GM06990 (cell line): Measurements from ENCODE around the gene MKX.

Experiments
- DNase-seq: peaks from one replicate; pipeline ENCODE4 v3.0.0-alpha.2; 2011; ENCODE audit not compliant: insufficient read length; ENCODE audit errors: extremely low read depth
- H3K27me3 ChIP-seq: replicated peaks from 2 replicates; pipeline ENCODE4 v1.6.0; 2011; ENCODE audit warnings: low read length; ENCODE audit not compliant: control insufficient read depth, insufficient read depth
- H3K36me3 ChIP-seq: 2 replicates; pipeline ENCODE4 v1.5.1; 2011; ENCODE audit warnings: low read length; ENCODE audit not compliant: control insufficient read depth, insufficient read depth
- H3K4me3 ChIP-seq: replicated peaks from 2 replicates; pipeline ENCODE4 v1.5.1; 2011; ENCODE audit warnings: low read depth, mild to moderate bottlenecking, control low read depth, low read length
- CTCF ChIP-seq: IDR thresholded peaks from 2 replicates; pipeline ENCODE4 v1.5.1; 2011; ENCODE audit warnings: low read length, control low read depth, mild to moderate bottlenecking, inconsistent platforms; ENCODE audit not compliant: insufficient read depth, poor library complexity, severe bottlenecking

MKX gene

GRCh38 chr10:27671821-27672220, 73.8 kb downstream of the MKX start:
- Histone ChIP-seq H3K4me3 (no peak overlapping the region), H3K27me3 (no peaks in the 10 kb centered on the region; the same call in 1 of the 2 replicates), H3K36me3 (no peaks in the 10 kb centered on the region)
- no peak for DNase-seq
- no peak for TF ChIP-seq CTCF

- TF ChIP-seq CTCF, result no peak
- Histone ChIP-seq H3K4me3 (no peak overlapping the region), H3K36me3 (no peaks in the 10 kb centered on the region), H3K27me3 (no peaks in the 10 kb centered on the region)
- no peak for DNase-seq
Measured at GRCh38 chr10:27664461-27664860, 81.2 kb downstream of the MKX start.

GRCh38 chr10:27663621-27664020, 82.0 kb downstream of the MKX start:
- Histone ChIP-seq H3K27me3 (no peaks in the 10 kb centered on the region), H3K36me3 (no peaks in the 10 kb centered on the region), H3K4me3 (no peak overlapping the region)
- TF ChIP-seq CTCF, result no peak
- DNase-seq, result no peak

GRCh38 chr10:27661514-27662286, 83.9 kb downstream of the MKX start:
- no peak for DNase-seq
- Histone ChIP-seq H3K36me3 (no peaks in the 10 kb centered on the region), H3K4me3 (no peak overlapping the region), H3K27me3 (no peaks in the 10 kb centered on the region; the same call in 1 of the 2 replicates)
- no peak for TF ChIP-seq CTCF

- H3K27me3 ChIP-seq, result no peaks in the 10 kb centered on the region; the same call in 1 of the 2 replicates
- DNase-seq, result no peak
- no peak for TF ChIP-seq CTCF
- H3K36me3 ChIP-seq, result no peaks in the 10 kb centered on the region
- H3K4me3 ChIP-seq, result no peak overlapping the region
Measured at GRCh38 chr10:27660711-27661110, 84.9 kb downstream of the MKX start.

GRCh38 chr10:27660268-27660667, 85.4 kb downstream of the MKX start:
- H3K36me3 ChIP-seq, result no peaks in the 10 kb centered on the region
- TF ChIP-seq CTCF, result no peak
- no peak for DNase-seq
- no peaks in the 10 kb centered on the region; the same call in 1 of the 2 replicates for H3K27me3 ChIP-seq
- H3K4me3 ChIP-seq, result no peak overlapping the region
